ENCODE data around the gene HNRNPUL2.

DNA sequence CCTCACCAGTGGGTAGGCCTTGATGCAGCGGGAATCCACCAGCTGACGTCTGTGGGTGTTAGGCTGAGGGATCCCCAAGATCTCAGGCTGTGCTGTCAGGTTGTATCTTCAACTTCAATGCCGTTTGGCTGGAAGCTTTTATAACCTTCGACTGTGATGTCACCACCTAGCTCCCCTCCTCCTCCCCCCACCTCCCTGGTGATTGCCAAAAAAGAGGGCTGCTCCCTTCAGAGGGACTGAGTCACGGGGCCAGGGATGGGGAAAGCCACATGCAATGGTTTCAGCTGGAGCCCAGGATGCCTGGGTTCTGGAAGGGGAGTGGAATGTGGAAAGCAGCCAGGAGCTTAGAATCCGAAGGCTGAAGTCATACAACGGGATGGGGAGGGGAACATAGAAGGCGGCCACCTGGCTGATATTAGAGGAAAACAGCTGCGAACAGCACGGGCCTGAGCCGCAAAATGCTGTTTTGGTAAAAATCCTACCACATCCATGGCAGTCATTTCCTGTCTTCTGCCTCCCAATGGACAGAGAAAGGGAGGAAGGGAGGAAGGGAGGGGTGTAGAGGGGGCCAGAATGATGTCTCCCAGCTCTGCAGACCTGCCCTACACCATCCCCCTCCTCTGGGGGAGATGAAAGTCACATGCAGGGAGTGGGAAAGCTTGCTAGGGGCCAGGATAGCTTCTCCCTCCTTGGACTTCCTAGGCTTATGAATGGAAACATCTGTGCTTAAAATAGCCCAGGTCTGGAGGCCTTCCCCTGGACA lies 37.7 kb downstream of the HNRNPUL2 start, which contains the start of gene LRRN4CL:
- TF ChIP-seq CTCF (IDR thresholded peaks at IDR 0.05) (no peak), POLR2AphosphoS5 (IDR thresholded peaks at IDR 0.05; ENCODE audit: low read depth, low read length) (no peak), REST (IDR thresholded peaks at IDR 0.05; ENCODE audit: insufficient read depth in 1 of 2, low read depth in 2 of 2, low read length in 1 of 2) (no peak), SIN3A (IDR thresholded peaks at IDR 0.05; ENCODE audit: borderline replicate concordance, insufficient read depth, low read depth, low read length) (no peak)
